Subcutaneous abdominal adipose tissue (tissue), 5 donors: ENCODE results near the gene IGSF11.

Source experiments
- H3K27ac ChIP-seq: one replicate; pipeline ENCODE4 v1.7.0; 2013; ENCODE audit warnings: low read depth, mild to moderate bottlenecking, inconsistent platforms, low read length, moderate library complexity
- H3K27me3 ChIP-seq, 5 donors: one replicate each; pipeline ENCODE4 v1.7.0; 2013; ENCODE audit warnings: low read length in 5 of 5, inconsistent platforms in 1 of 5; ENCODE audit not compliant: control insufficient read depth in 5 of 5, insufficient read depth in 4 of 5
- H3K36me3 ChIP-seq, 5 donors: one replicate each; pipeline ENCODE4 v1.7.0; 2013; ENCODE audit warnings: low read length in 5 of 5; ENCODE audit not compliant: control insufficient read depth in 5 of 5, insufficient read depth in 5 of 5
- H3K4me1 ChIP-seq, 5 donors: one replicate each; pipeline ENCODE4 v1.7.0; 2013; ENCODE audit warnings: low read length in 5 of 5, mild to moderate bottlenecking in 3 of 5, moderate library complexity in 1 of 5; ENCODE audit not compliant: control insufficient read depth in 5 of 5, insufficient read depth in 5 of 5
- H3K4me3 ChIP-seq, 5 donors: one replicate each; pipeline ENCODE4 v1.7.0; 2013; ENCODE audit warnings: low read length in 5 of 5, low read depth in 1 of 5
- H3K9ac ChIP-seq, 5 donors: one replicate each; pipeline ENCODE4 v1.7.0; 2013; ENCODE audit warnings: low read length in 5 of 5, mild to moderate bottlenecking in 4 of 5, moderate library complexity in 3 of 5
- H3K9me3 ChIP-seq, 5 donors: one replicate each; pipeline ENCODE4 v1.7.0; 2013; ENCODE audit warnings: low read length in 5 of 5; ENCODE audit not compliant: control insufficient read depth in 5 of 5
- donor health status: healthy.
- donor health status: healthy.
- donor health status: healthy.
- donor health status: healthy.
- donor health status: healthy.

Gene IGSF11

GRCh38 chr3:118900737-118901525 is 133.7 kb downstream of the IGSF11 start:
- H3K4me1 ChIP-seq, result no peaks in the 10 kb centered on the region
- H3K9me3 ChIP-seq, result no peaks in the 10 kb centered on the region
- H3K4me3 ChIP-seq, result no peak overlapping the region
- H3K27me3 ChIP-seq, result no peaks in the 10 kb centered on the region
- no peak overlapping the region for H3K9ac ChIP-seq
- H3K36me3 ChIP-seq, result no peaks in the 10 kb centered on the region
- no peak overlapping the region for H3K27ac ChIP-seq

GRCh38 chr3:118890206-118890605 is 144.4 kb downstream of the IGSF11 start:
- Histone ChIP-seq H3K27me3 (peaks cover 0 to 10% (median 6%) of the 10 kb centered on the region in 5 donors), H3K27ac (no peak overlapping the region), H3K9me3 (no peaks in the 10 kb centered on the region), H3K9ac (no peak overlapping the region), H3K4me1 (no peaks in the 10 kb centered on the region), H3K4me3 (no peak overlapping the region), H3K36me3 (no peaks in the 10 kb centered on the region)

- H3K27me3 ChIP-seq, result peaks cover 0 to 6% (median 4%) of the 10 kb centered on the region in 5 donors
- H3K27ac ChIP-seq, result no peak overlapping the region
- H3K4me1 ChIP-seq, result no peaks in the 10 kb centered on the region
- no peak overlapping the region for H3K4me3 ChIP-seq
- H3K36me3 ChIP-seq, result no peaks in the 10 kb centered on the region
- no peaks in the 10 kb centered on the region for H3K9me3 ChIP-seq
- H3K9ac ChIP-seq, result no peak overlapping the region
These were observed 145.0 kb downstream of the IGSF11 start for GRCh38 chr3:118889691-118890090.

- Histone ChIP-seq H3K4me3 (no peak overlapping the region), H3K27ac (no peak overlapping the region), H3K4me1 (no peaks in the 10 kb centered on the region), H3K9me3 (no peaks in the 10 kb centered on the region), H3K9ac (no peak overlapping the region), H3K27me3 (peaks cover 0 to 5% (median 0%) of the 10 kb centered on the region in 5 donors), H3K36me3 (no peaks in the 10 kb centered on the region)
These were observed 147.9 kb downstream of the IGSF11 start for GRCh38 chr3:118886708-118887107.

- Histone ChIP-seq H3K9me3 (no peaks in the 10 kb centered on the region), H3K4me3 (no peak overlapping the region)
These were observed 149.9 kb downstream of the IGSF11 start for GRCh38 chr3:118884748-118885206.

GRCh38 chr3:118882353-118882947 is 152.2 kb downstream of the IGSF11 start:
- Histone ChIP-seq H3K4me3 (no peak overlapping the region), H3K9ac (no peak overlapping the region), H3K36me3 (no peaks in the 10 kb centered on the region), H3K27ac (no peak overlapping the region), H3K4me1 (peaks cover 0 to 9% (median 0%) of the 10 kb centered on the region in 5 donors), H3K9me3 (no peaks in the 10 kb centered on the region), H3K27me3 (no peaks in the 10 kb centered on the region)

More at GRCh38 chr3:118884748-118885206, 149.9 kb downstream of the IGSF11 start:
- Histone ChIP-seq H3K4me1 (peaks cover 0 to under 1% (median 0%) of the 10 kb centered on the region in 5 donors), H3K27ac (no peak overlapping the region), H3K36me3 (no peaks in the 10 kb centered on the region), H3K9ac (no peak overlapping the region), H3K27me3 (peaks cover 0 to 5% (median 0%) of the 10 kb centered on the region in 5 donors)

- H3K9me3 ChIP-seq, result peaks cover 0 to 5% (median 0%) of the 10 kb centered on the region in 5 donors
- no peaks in the 10 kb centered on the region for H3K36me3 ChIP-seq
- H3K9ac ChIP-seq, result no peak overlapping the region
- H3K4me1 ChIP-seq, result peaks cover 0 to 3% (median 0%) of the 10 kb centered on the region in 5 donors
- H3K27ac ChIP-seq, result no peak overlapping the region
- no peak overlapping the region for H3K4me3 ChIP-seq
- peaks cover 0 to 8% (median 0%) of the 10 kb centered on the region in 5 donors for H3K27me3 ChIP-seq
These were observed 166.6 kb downstream of the IGSF11 start for GRCh38 chr3:118868051-118868450.

GRCh38 chr3:118863731-118864322 is 170.8 kb downstream of the IGSF11 start:
- Histone ChIP-seq H3K9me3 (no peaks in the 10 kb centered on the region), H3K36me3 (no peaks in the 10 kb centered on the region), H3K27me3 (peaks cover 0 to 8% (median 0%) of the 10 kb centered on the region in 5 donors), H3K4me1 (peaks cover 0 to 3% (median 0%) of the 10 kb centered on the region in 5 donors), H3K27ac (no peak overlapping the region), H3K9ac (no peak overlapping the region), H3K4me3 (no peak overlapping the region)

- Histone ChIP-seq H3K9ac (no peak overlapping the region), H3K4me3 (no peak overlapping the region), H3K27me3 (no peaks in the 10 kb centered on the region)
These were observed 174.7 kb downstream of the IGSF11 start for GRCh38 chr3:118859950-118860349.

More at GRCh38 chr3:118859950-118860349, 174.7 kb downstream of the IGSF11 start:
- Histone ChIP-seq H3K36me3 (no peaks in the 10 kb centered on the region), H3K9me3 (peaks cover 0 to 9% (median 0%) of the 10 kb centered on the region in 5 donors), H3K27ac (no peak overlapping the region), H3K4me1 (no peaks in the 10 kb centered on the region)
